Activated CD8-positive, alpha-beta T cell treated with anti-CD3 and anti-CD28 coated beads, Interleukin-2, amount 10 ng/mL, durations not matched to agents 7 days and 5 days (primary cell): ENCODE measurements around the gene EAF1. TPM values are rescaled to one million over a fixed set of nuclear protein-coding genes. Genes with fewer than 3 reads are reported as not detected.

ENCODE experiments used
- ATAC-seq: fragments of 150-1000 bp; cut with Tn5 transposase; one replicate; pipeline ENCODE4 v1.10.0; 2021; ENCODE audit warnings: moderate library complexity
- CTCF ChIA-PET: fragments of 350-600 bp; sonication (Branson Sonifier 250); formaldehyde crosslinking; loops from one replicate; lab custom pipeline; 2021; ENCODE audit warnings: antibody characterized with exemption; lab: Charles Lee
- POLR2A ChIA-PET: fragments of 350-600 bp; sonication (Branson Sonifier 250); formaldehyde crosslinking; loops from one replicate; lab custom pipeline; 2021; ENCODE audit warnings: antibody characterized with exemption; lab: Charles Lee
- DNase-seq: peaks from one replicate; pipeline ENCODE4 v3.0.0-alpha.2; 2020
- H3K27ac Mint-ChIP-seq: one replicate; pipeline ENCODE4 v1.8.0; 2021; ENCODE audit warnings: mild to moderate bottlenecking, mixed read lengths
- H3K27me3 Mint-ChIP-seq: one replicate; pipeline ENCODE4 v1.8.0; 2021; ENCODE audit warnings: low read depth, mixed read lengths
- H3K36me3 Mint-ChIP-seq: one replicate; pipeline ENCODE4 v1.8.0; 2021; ENCODE audit warnings: low read depth, mixed read lengths
- H3K4me1 Mint-ChIP-seq: one replicate; pipeline ENCODE4 v1.8.0; 2021; ENCODE audit warnings: low read depth, mixed read lengths
- H3K4me3 Mint-ChIP-seq: one replicate; pipeline ENCODE4 v1.8.0; 2021; ENCODE audit warnings: mild to moderate bottlenecking, mixed read lengths
- H3K9me3 Mint-ChIP-seq: one replicate; pipeline ENCODE4 v1.8.0; 2022; ENCODE audit warnings: mixed read lengths; ENCODE audit not compliant: insufficient read depth
- total RNA-seq, 2 experiments: library from RNA; stranded (reverse); gene quantifications; one replicate each; pipeline ENCODE4 v1.2.3, GENCODE V29; 2021

The EAF1 gene
- total RNA-seq, 2 experiments from 2014 or later, result 31.3 to 31.5 TPM

- Mint-ChIP-seq H3K4me3 (no peak overlapping the region), H3K9me3 (no peaks in the 10 kb centered on the region), H3K27me3 (no peaks in the 10 kb centered on the region), H3K4me1 (peaks cover 23% of the 10 kb centered on the region), H3K27ac (no peak overlapping the region), H3K36me3 (peaks cover 63% of the 10 kb centered on the region)
- ChIA-PET CTCF (interaction anchor here (0.9 to 1.5 kb wide), 4 partner anchors 27 to 165 kb away, joined by 3 to 5 read pairs (median 4); no protein-coding TSS in a partner anchor), POLR2A (no interaction called here)
- ATAC-seq (no peak), DNase-seq (no peak)
These were observed 6.1 kb downstream of the EAF1 start for GRCh38 chr3:15433531-15433930.

- no peak overlapping the region for H3K27ac Mint-ChIP-seq
- ATAC-seq, result no peak
- H3K4me3 Mint-ChIP-seq, result no peak overlapping the region
- peaks cover 25% of the 10 kb centered on the region for H3K4me1 Mint-ChIP-seq
- ChIA-PET POLR2A (interaction anchor here (0.6 kb wide), 1 partner anchor 257 kb away, joined by 3 read pairs; no protein-coding TSS in a partner anchor), CTCF (interaction anchor here (0.6 to 0.9 kb wide), 2 partner anchors 29 to 812 kb away, joined by 3 read pairs; no protein-coding TSS in a partner anchor)
- no peak for DNase-seq
- peaks cover 68% of the 10 kb centered on the region for H3K36me3 Mint-ChIP-seq
- H3K27me3 Mint-ChIP-seq, result no peaks in the 10 kb centered on the region
- no peaks in the 10 kb centered on the region for H3K9me3 Mint-ChIP-seq
These were observed 7.4 kb downstream of the EAF1 start for GRCh38 chr3:15434756-15435155.

GRCh38 chr3:15436246-15436645 lies 8.8 kb downstream of the EAF1 start:
- peaks cover 78% of the 10 kb centered on the region for H3K36me3 Mint-ChIP-seq
- peaks cover 31% of the 10 kb centered on the region for H3K4me1 Mint-ChIP-seq
- DNase-seq (no peak), ATAC-seq (no peak)
- H3K27ac Mint-ChIP-seq, result no peak overlapping the region
- no peaks in the 10 kb centered on the region for H3K9me3 Mint-ChIP-seq
- CTCF ChIA-PET, result interaction anchor here (1.6 kb wide), 1 partner anchor 31 kb away, joined by 3 read pairs; no protein-coding TSS in a partner anchor
- POLR2A ChIA-PET, result no interaction called here
- no peak overlapping the region for H3K4me3 Mint-ChIP-seq
- no peaks in the 10 kb centered on the region for H3K27me3 Mint-ChIP-seq

- Mint-ChIP-seq H3K4me3 (no peak overlapping the region), H3K4me1 (peaks cover 33% of the 10 kb centered on the region), H3K27ac (peak overlapping the region; percentile 10), H3K36me3 (peaks cover 83% of the 10 kb centered on the region), H3K9me3 (no peaks in the 10 kb centered on the region), H3K27me3 (no peaks in the 10 kb centered on the region)
- DNase-seq, result no peak
- ChIA-PET CTCF (no interaction called here), POLR2A (no interaction called here)
- no peak for ATAC-seq
These were observed 11.6 kb downstream of the EAF1 start for GRCh38 chr3:15438983-15439382.

- Mint-ChIP-seq H3K9me3 (no peaks in the 10 kb centered on the region), H3K4me1 (peaks cover 33% of the 10 kb centered on the region), H3K27me3 (no peaks in the 10 kb centered on the region), H3K36me3 (peaks cover 84% of the 10 kb centered on the region), H3K4me3 (no peak overlapping the region), H3K27ac (no peak overlapping the region)
- ATAC-seq (no peak), DNase-seq (no peak)
- POLR2A ChIA-PET, result no interaction called here
- CTCF ChIA-PET, result no interaction called here
These were observed 12.1 kb downstream of the EAF1 start for GRCh38 chr3:15439476-15439875.

GRCh38 chr3:15440891-15441290 lies 13.5 kb downstream of the EAF1 start:
- no peak overlapping the region for H3K4me3 Mint-ChIP-seq
- DNase-seq (no peak), ATAC-seq (no peak)
- peaks cover 33% of the 10 kb centered on the region for H3K4me1 Mint-ChIP-seq
- H3K27me3 Mint-ChIP-seq, result no peaks in the 10 kb centered on the region
- POLR2A ChIA-PET, result no interaction called here
- H3K9me3 Mint-ChIP-seq, result no peaks in the 10 kb centered on the region
- H3K36me3 Mint-ChIP-seq, result peaks cover 82% of the 10 kb centered on the region
- CTCF ChIA-PET, result interaction anchor here (1.1 kb wide), 1 partner anchor 173 kb away, joined by 3 read pairs; no protein-coding TSS in a partner anchor
- H3K27ac Mint-ChIP-seq, result peak overlapping the region; percentile 77

GRCh38 chr3:15443826-15444524 lies 16.6 kb downstream of the EAF1 start:
- DNase-seq (no peak), ATAC-seq (no peak)
- H3K27me3 Mint-ChIP-seq, result no peaks in the 10 kb centered on the region
- peaks cover 55% of the 10 kb centered on the region for H3K36me3 Mint-ChIP-seq
- H3K4me1 Mint-ChIP-seq, result peaks cover 28% of the 10 kb centered on the region
- no peak overlapping the region for H3K4me3 Mint-ChIP-seq
- H3K27ac Mint-ChIP-seq, result no peak overlapping the region
- CTCF ChIA-PET, result interaction anchor here (0.7 kb wide), 2 partner anchors 13 to 38 kb away, joined by 3 read pairs; no protein-coding TSS in a partner anchor
- POLR2A ChIA-PET, result interaction anchor here (0.5 kb wide), 1 partner anchor 264 kb away, joined by 3 read pairs; no protein-coding TSS in a partner anchor
- H3K9me3 Mint-ChIP-seq, result no peaks in the 10 kb centered on the region

- no peaks in the 10 kb centered on the region for H3K27me3 Mint-ChIP-seq
- POLR2A ChIA-PET, result no interaction called here
- no peak overlapping the region for H3K4me3 Mint-ChIP-seq
- H3K36me3 Mint-ChIP-seq, result peaks cover 4% of the 10 kb centered on the region
- no peak for ATAC-seq
- H3K27ac Mint-ChIP-seq, result no peak overlapping the region
- CTCF ChIA-PET, result no interaction called here
- DNase-seq, result no peak
- H3K9me3 Mint-ChIP-seq, result no peaks in the 10 kb centered on the region
- peaks cover 4% of the 10 kb centered on the region for H3K4me1 Mint-ChIP-seq
These were observed 22.3 kb downstream of the EAF1 start for GRCh38 chr3:15449489-15450224.

GRCh38 chr3:15450438-15451215 lies 23.2 kb downstream of the EAF1 start:
- Mint-ChIP-seq H3K36me3 (no peaks in the 10 kb centered on the region), H3K27me3 (no peaks in the 10 kb centered on the region), H3K4me3 (no peak overlapping the region), H3K27ac (peak overlapping the region; percentile 39), H3K4me1 (peaks cover 4% of the 10 kb centered on the region), H3K9me3 (no peaks in the 10 kb centered on the region)
- ATAC-seq, result no peak
- ChIA-PET POLR2A (no interaction called here), CTCF (no interaction called here)
- no peak for DNase-seq

GRCh38 chr3:15451216-15452113 lies 24.1 kb downstream of the EAF1 start:
- ATAC-seq (no peak), DNase-seq (no peak)
- no peaks in the 10 kb centered on the region for H3K27me3 Mint-ChIP-seq
- H3K4me3 Mint-ChIP-seq, result no peak overlapping the region
- no peak overlapping the region for H3K27ac Mint-ChIP-seq
- no peaks in the 10 kb centered on the region for H3K36me3 Mint-ChIP-seq
- ChIA-PET POLR2A (no interaction called here), CTCF (no interaction called here)
- no peaks in the 10 kb centered on the region for H3K9me3 Mint-ChIP-seq
- peaks cover 4% of the 10 kb centered on the region for H3K4me1 Mint-ChIP-seq

GRCh38 chr3:15452156-15452555 lies 24.8 kb downstream of the EAF1 start:
- Mint-ChIP-seq H3K27me3 (no peaks in the 10 kb centered on the region), H3K4me3 (no peak overlapping the region), H3K36me3 (no peaks in the 10 kb centered on the region), H3K9me3 (no peaks in the 10 kb centered on the region), H3K4me1 (peaks cover 4% of the 10 kb centered on the region), H3K27ac (no peak overlapping the region)
- ATAC-seq (no peak), DNase-seq (no peak)
- ChIA-PET POLR2A (no interaction called here), CTCF (no interaction called here)
